Endodermal cell (in vitro differentiated cells): Measurements from ENCODE around the gene TMX1. TPM values are rescaled to one million over a fixed set of nuclear protein-coding genes. Genes with fewer than 3 reads are reported as not detected.

Experiments
- DNase-seq: peaks from one replicate; pipeline ENCODE4 v3.0.0-alpha.2; 2017
- H3K27ac ChIP-seq: 2 replicates; pipeline ENCODE4 v1.5.1; 2013; ENCODE audit warnings: mild to moderate bottlenecking, low read depth, low read length, moderate library complexity
- H3K27me3 ChIP-seq: 2 replicates; pipeline ENCODE4 v1.6.1; 2013; ENCODE audit warnings: mild to moderate bottlenecking, low read length, moderate library complexity; ENCODE audit not compliant: insufficient read depth, control insufficient read depth, poor library complexity, severe bottlenecking
- H3K36me3 ChIP-seq: 2 replicates; pipeline ENCODE4 v1.7.0; 2013; ENCODE audit warnings: mild to moderate bottlenecking, low read length, moderate library complexity; ENCODE audit not compliant: control insufficient read depth, insufficient read depth
- H3K4me1 ChIP-seq: one replicate; pipeline ENCODE4 v1.7.0; 2013; ENCODE audit warnings: low read length; ENCODE audit not compliant: control insufficient read depth, insufficient read depth
- H3K4me3 ChIP-seq: 2 replicates; pipeline ENCODE4 v1.5.1; 2013; ENCODE audit warnings: mild to moderate bottlenecking, low read length, moderate library complexity
- H3K9ac ChIP-seq: 2 replicates; pipeline ENCODE4 v1.6.1; 2013; ENCODE audit warnings: mild to moderate bottlenecking, low read length, moderate library complexity; ENCODE audit not compliant: poor library complexity, severe bottlenecking; ENCODE audit errors: extremely low read depth
- H3K9me3 ChIP-seq: 2 replicates; pipeline ENCODE4 v1.6.1; 2013; ENCODE audit warnings: mild to moderate bottlenecking, low read length, moderate library complexity; ENCODE audit not compliant: control insufficient read depth
- H3K27ac Mint-ChIP-seq: 2 replicates; pipeline ENCODE4 v1.8.0; 2020; ENCODE audit warnings: mixed read lengths
- H3K27me3 Mint-ChIP-seq: 2 replicates; pipeline ENCODE4 v1.8.0; 2021; ENCODE audit warnings: mild to moderate bottlenecking, mixed read lengths; ENCODE audit not compliant: insufficient read depth
- H3K36me3 Mint-ChIP-seq: 2 replicates; pipeline ENCODE4 v1.8.0; 2020; ENCODE audit warnings: low read depth, mixed read lengths
- H3K4me1 Mint-ChIP-seq: 2 replicates; pipeline ENCODE4 v1.8.0; 2020; ENCODE audit warnings: mixed read lengths
- H3K4me3 Mint-ChIP-seq: 2 replicates; pipeline ENCODE4 v1.8.0; 2020; ENCODE audit warnings: mild to moderate bottlenecking, moderate library complexity, mixed read lengths
- H3K9me3 Mint-ChIP-seq: 2 replicates; pipeline ENCODE4 v1.8.0; 2020; ENCODE audit warnings: mild to moderate bottlenecking, mixed read lengths
- WGBS, 2 experiments: methylation state at CpG; one replicate each; pipeline versions ENCODE4 v1.1.5 to v1.1.7; 2013; ENCODE audit warnings: missing lambda C conversion rate in 2 of 2, mixed read lengths in 1 of 2; ENCODE audit not compliant: insufficient coverage in 1 of 2, insufficient read length in 1 of 2; 5-methylcytosine and 5-hydroxymethylcytosine counted together
- total RNA-seq, 2 donors: library from RNA; stranded (reverse); fragmentation: NEBNext Ultra II Directional in 1 of 2; extraction: Animal tissue kit (Norgen Biotek cat#: 25700) in 1 of 2; gene quantifications; 2 replicates in 1 of 2; 3 replicates in 1 of 2; pipeline ENCODE4 v1.2.1, GENCODE V29; 2021
- TF ChIP-seq, protein P1 (sequence below): fragments of 200-600 bp; sonication (generic); conservative IDR thresholded peaks from 2 replicates; pipeline ENCODE4 v1.5.0; 2021; ENCODE audit warnings: antibody characterized with exemption, mild to moderate bottlenecking

Gene TMX1
- total RNA-seq, 2 donors from 2014 or later = 28.8 to 36.1 TPM

DNA sequence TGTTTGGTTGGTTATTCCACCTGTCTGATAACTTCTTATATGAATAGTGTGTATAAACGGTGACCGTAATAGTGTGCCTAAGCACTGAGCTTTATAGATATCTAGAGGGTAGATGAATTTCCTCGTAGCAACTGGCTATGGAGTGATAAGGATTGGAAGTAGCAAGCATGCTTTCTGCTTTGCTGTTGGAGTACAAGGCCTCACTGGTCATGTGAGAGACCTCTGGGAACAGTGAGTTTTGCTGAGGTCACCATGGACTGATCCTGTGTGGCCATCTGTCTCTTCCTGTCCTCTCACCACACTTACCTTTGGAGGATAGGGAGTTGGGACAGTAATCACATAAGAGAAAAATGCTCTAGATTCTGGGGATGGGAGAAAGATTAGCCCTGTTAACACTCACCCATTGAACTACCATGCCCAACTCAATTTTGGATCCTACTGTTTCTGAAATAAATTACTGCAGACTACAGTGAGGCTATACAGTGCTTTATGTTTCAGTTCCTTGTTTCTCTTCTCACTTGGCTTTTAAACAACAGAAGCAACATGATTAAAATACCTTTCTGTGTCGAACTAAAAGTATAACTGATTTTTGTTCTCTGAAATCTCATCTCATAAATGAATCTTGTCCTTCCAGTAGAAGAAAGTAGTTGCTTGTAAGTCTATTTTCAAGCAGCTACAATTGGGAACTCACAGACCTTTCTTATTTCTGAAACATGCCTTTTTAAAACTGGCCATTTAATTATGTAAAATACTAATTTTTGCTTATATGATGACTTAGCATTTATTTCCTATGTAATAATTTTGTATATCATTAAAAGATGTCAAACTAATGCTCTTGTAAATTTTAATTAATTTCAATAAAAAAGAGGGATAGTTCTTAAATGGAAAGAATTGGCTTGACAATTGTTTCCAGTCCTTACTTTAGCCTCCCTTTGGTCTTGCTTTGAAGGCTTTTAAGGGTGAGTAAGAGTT lies 8.3 kb downstream of the TMX1 start:
- Histone ChIP-seq H3K27ac (no peak overlapping the region), H3K36me3 (peaks cover 92% of the 10 kb centered on the region)

DNA sequence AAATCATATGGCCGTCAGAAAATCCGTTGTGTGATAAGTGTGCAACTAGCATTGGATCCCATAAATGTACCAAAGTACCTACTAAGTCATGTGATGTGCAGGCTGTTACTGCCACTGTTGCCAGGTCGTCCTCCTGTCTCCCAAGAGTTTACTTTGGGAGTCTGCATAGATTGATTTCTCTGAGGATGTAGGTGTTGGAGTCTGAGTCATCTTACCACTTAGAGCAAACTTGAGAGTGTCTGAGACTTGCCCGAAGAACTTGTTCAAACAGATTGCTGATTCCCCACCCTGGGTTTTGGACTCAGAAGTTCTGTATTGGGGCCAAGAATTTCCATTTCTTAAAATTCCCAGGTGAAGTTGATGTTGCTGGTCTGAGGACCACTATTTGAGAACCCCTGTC lies 11.4 kb downstream of the TMX1 start:
- H3K4me1 Mint-ChIP-seq = no peaks in the 10 kb centered on the region
- Histone ChIP-seq H3K9me3 (no peaks in the 10 kb centered on the region), H3K36me3 (peaks cover 95% of the 10 kb centered on the region), H3K27me3 (no peaks in the 10 kb centered on the region), H3K9ac (no peak overlapping the region), H3K4me1 (no peaks in the 10 kb centered on the region), H3K4me3 (no peak overlapping the region), H3K27ac (no peak overlapping the region)
- no peak overlapping the region for H3K27ac Mint-ChIP-seq
- H3K9me3 Mint-ChIP-seq = no peaks in the 10 kb centered on the region
- TF ChIP-seq, protein P1, sequence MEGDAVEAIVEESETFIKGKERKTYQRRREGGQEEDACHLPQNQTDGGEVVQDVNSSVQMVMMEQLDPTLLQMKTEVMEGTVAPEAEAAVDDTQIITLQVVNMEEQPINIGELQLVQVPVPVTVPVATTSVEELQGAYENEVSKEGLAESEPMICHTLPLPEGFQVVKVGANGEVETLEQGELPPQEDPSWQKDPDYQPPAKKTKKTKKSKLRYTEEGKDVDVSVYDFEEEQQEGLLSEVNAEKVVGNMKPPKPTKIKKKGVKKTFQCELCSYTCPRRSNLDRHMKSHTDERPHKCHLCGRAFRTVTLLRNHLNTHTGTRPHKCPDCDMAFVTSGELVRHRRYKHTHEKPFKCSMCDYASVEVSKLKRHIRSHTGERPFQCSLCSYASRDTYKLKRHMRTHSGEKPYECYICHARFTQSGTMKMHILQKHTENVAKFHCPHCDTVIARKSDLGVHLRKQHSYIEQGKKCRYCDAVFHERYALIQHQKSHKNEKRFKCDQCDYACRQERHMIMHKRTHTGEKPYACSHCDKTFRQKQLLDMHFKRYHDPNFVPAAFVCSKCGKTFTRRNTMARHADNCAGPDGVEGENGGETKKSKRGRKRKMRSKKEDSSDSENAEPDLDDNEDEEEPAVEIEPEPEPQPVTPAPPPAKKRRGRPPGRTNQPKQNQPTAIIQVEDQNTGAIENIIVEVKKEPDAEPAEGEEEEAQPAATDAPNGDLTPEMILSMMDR = no peak
- no peak overlapping the region for H3K4me3 Mint-ChIP-seq
- no peaks in the 10 kb centered on the region for H3K27me3 Mint-ChIP-seq
- DNase-seq = no peak
- H3K36me3 Mint-ChIP-seq = peaks cover 78% of the 10 kb centered on the region
- WGBS, 2 experiments = 96% methylated on average over 4 of the region's 4 CpGs; no CpG with 5 or more reads in 1 of the 2 experiments

More for the DNA sequence above, 8.3 kb downstream of the TMX1 start:
- H3K9me3 Mint-ChIP-seq = no peaks in the 10 kb centered on the region
- H3K9me3 ChIP-seq = no peaks in the 10 kb centered on the region
- no peak overlapping the region for H3K4me3 ChIP-seq
- H3K9ac ChIP-seq = no peak overlapping the region
- TF ChIP-seq, protein P1 = no peak
- peak overlapping the region; percentile 68 for H3K27ac Mint-ChIP-seq
- H3K27me3 Mint-ChIP-seq = no peaks in the 10 kb centered on the region
- H3K4me1 ChIP-seq = no peaks in the 10 kb centered on the region
- no peak for DNase-seq
- H3K4me3 Mint-ChIP-seq = no peak overlapping the region
- WGBS, 2 experiments = 92 to 94% methylated on average over 3 to 4 of the region's 4 CpGs
- peaks cover 76% of the 10 kb centered on the region for H3K36me3 Mint-ChIP-seq
- no peaks in the 10 kb centered on the region for H3K27me3 ChIP-seq
- H3K4me1 Mint-ChIP-seq = peaks cover 10% of the 10 kb centered on the region

DNA sequence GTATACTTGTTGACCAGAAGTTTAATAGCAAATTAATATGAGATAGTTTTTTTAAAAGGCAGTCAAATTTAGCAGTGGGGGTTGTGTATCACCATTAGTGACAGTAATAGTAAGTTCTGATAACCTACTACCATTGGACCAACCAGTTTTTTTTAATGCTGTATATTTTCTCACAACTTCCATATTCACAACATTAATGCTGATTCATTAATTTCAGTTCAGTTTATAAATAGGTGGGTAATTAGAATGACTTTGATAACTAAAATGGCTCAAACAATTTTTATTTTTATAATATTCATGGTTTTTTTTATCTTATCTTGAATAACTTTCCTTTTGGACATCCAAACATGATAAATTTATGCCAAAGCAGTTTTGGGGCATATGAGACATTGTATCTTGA lies 13.8 kb downstream of the TMX1 start:
- TF ChIP-seq, protein P1 = no peak
- Histone ChIP-seq H3K27ac (no peak overlapping the region), H3K4me3 (no peak overlapping the region), H3K9ac (no peak overlapping the region), H3K27me3 (no peaks in the 10 kb centered on the region), H3K9me3 (peaks cover 9% of the 10 kb centered on the region), H3K4me1 (no peaks in the 10 kb centered on the region), H3K36me3 (peaks cover 90% of the 10 kb centered on the region)
- DNase-seq = no peak
- Mint-ChIP-seq H3K4me1 (no peaks in the 10 kb centered on the region), H3K9me3 (peaks cover 6% of the 10 kb centered on the region), H3K4me3 (no peak overlapping the region), H3K36me3 (peaks cover 80% of the 10 kb centered on the region), H3K27me3 (no peaks in the 10 kb centered on the region), H3K27ac (no peak overlapping the region)
